ENCODE data around the gene BRI3BP. TPM values are rescaled to one million over a fixed set of nuclear protein-coding genes. Genes with fewer than 3 reads are reported as not detected.
A peak's percentile ranks its signal among the peaks of the same experiment; 100 is the strongest.
"Not testable (repeated sequence)": the region's sequence is repeated elsewhere in the genome, so short reads cannot be mapped to it uniquely, and the experiment has no call there.

The BRI3BP gene
- total RNA-seq, 1 experiment from 2014 or later = 21.9 TPM

GRCh38 chr12:125024949-125025563 lies 31.6 kb downstream of the BRI3BP start:
- H3K27ac ChIP-seq = no peak overlapping the region

GRCh38 chr12:125025606-125026235 lies 32.3 kb downstream of the BRI3BP start:
- H3K36me3 ChIP-seq = peaks cover 8% of the 10 kb centered on the region; the same call in 1 of the 2 replicates
- no peak for DNase-seq
- H3K27ac ChIP-seq = no peak overlapping the region
- no peak overlapping the region for H3K4me3 ChIP-seq
- H3K27me3 ChIP-seq = no peaks in the 10 kb centered on the region
- no peaks in the 10 kb centered on the region for H3K9me3 ChIP-seq (replicated peaks)
- H3K4me1 ChIP-seq = peaks cover 5% of the 10 kb centered on the region

More at GRCh38 chr12:125024949-125025563, 31.6 kb downstream of the BRI3BP start:
- no peak overlapping the region for H3K4me3 ChIP-seq
- no peaks in the 10 kb centered on the region for H3K27me3 ChIP-seq
- no peaks in the 10 kb centered on the region for H3K9me3 ChIP-seq (replicated peaks)
- DNase-seq = no peak
- peaks cover 2% of the 10 kb centered on the region for H3K4me1 ChIP-seq
- H3K36me3 ChIP-seq = peaks cover 11% of the 10 kb centered on the region; the same call in 1 of the 2 replicates

GRCh38 chr12:125028106-125028505 lies 34.7 kb downstream of the BRI3BP start:
- Histone ChIP-seq H3K36me3 (peaks cover 6% of the 10 kb centered on the region; the same call in 1 of the 2 replicates), H3K27ac (no peak overlapping the region), H3K9me3 (replicated peaks) (no peaks in the 10 kb centered on the region), H3K27me3 (no peaks in the 10 kb centered on the region), H3K4me3 (no peak overlapping the region), H3K4me1 (peaks cover 5% of the 10 kb centered on the region)
- DNase-seq = no peak

GRCh38 chr12:125029761-125030358 lies 36.4 kb downstream of the BRI3BP start:
- peak; percentile 54 to 67 for DNase-seq
- H3K36me3 ChIP-seq = no peaks in the 10 kb centered on the region; the same call in 1 of the 2 replicates

GRCh38 chr12:125031471-125031870 lies 38.0 kb downstream of the BRI3BP start:
- not testable (repeated sequence) for DNase-seq; H3K9me3 ChIP-seq (replicated peaks); H3K4me1 ChIP-seq; H3K27me3 ChIP-seq; H3K36me3 ChIP-seq; H3K4me3 ChIP-seq; H3K27ac ChIP-seq

More at GRCh38 chr12:125029761-125030358, 36.4 kb downstream of the BRI3BP start:
- Histone ChIP-seq H3K27ac (peak overlapping the region; percentile 24), H3K4me3 (no peak overlapping the region), H3K9me3 (replicated peaks) (0 out of 2 replicates have a peak, but pooled peaks cover 1% of the 10 kb centered on the region), H3K27me3 (no peaks in the 10 kb centered on the region), H3K4me1 (peaks cover 5% of the 10 kb centered on the region)

GRCh38 chr12:125032466-125033152 lies 39.2 kb downstream of the BRI3BP start:
- Histone ChIP-seq H3K27me3 (no peaks in the 10 kb centered on the region), H3K9me3 (replicated peaks) (0 out of 2 replicates have a peak, but pooled peaks cover 3% of the 10 kb centered on the region), H3K27ac (no peak overlapping the region), H3K4me1 (peaks cover 5% of the 10 kb centered on the region), H3K4me3 (no peak overlapping the region), H3K36me3 (no peaks in the 10 kb centered on the region)
- DNase-seq = no peak

- Histone ChIP-seq H3K4me3 (no peak overlapping the region), H3K4me1 (peaks cover 5% of the 10 kb centered on the region), H3K36me3 (no peaks in the 10 kb centered on the region), H3K27ac (no peak overlapping the region), H3K27me3 (no peaks in the 10 kb centered on the region), H3K9me3 (replicated peaks) (0 out of 2 replicates have a peak, but pooled peaks cover 3% of the 10 kb centered on the region)
- no peak for DNase-seq
These were observed 39.8 kb downstream of the BRI3BP start for GRCh38 chr12:125033288-125033687.

GRCh38 chr12:125038976-125039625 lies 45.7 kb downstream of the BRI3BP start:
- Histone ChIP-seq H3K36me3 (no peaks in the 10 kb centered on the region), H3K9me3 (replicated peaks) (0 out of 2 replicates have a peak, but pooled peaks cover 3% of the 10 kb centered on the region), H3K4me3 (no peak overlapping the region), H3K27ac (no peak overlapping the region), H3K27me3 (no peaks in the 10 kb centered on the region), H3K4me1 (no peaks in the 10 kb centered on the region)
- DNase-seq = no peak

GRCh38 chr12:125049093-125049458 lies 55.6 kb downstream of the BRI3BP start:
- no peaks in the 10 kb centered on the region for H3K27me3 ChIP-seq
- no peak overlapping the region for H3K4me3 ChIP-seq
- H3K27ac ChIP-seq = no peak overlapping the region
- DNase-seq = no peak
- no peaks in the 10 kb centered on the region for H3K9me3 ChIP-seq (replicated peaks)
- H3K4me1 ChIP-seq = no peaks in the 10 kb centered on the region
- H3K36me3 ChIP-seq = no peaks in the 10 kb centered on the region

GRCh38 chr12:125050446-125050845 lies 57.0 kb downstream of the BRI3BP start:
- Histone ChIP-seq H3K4me1 (no peaks in the 10 kb centered on the region), H3K9me3 (replicated peaks) (no peaks in the 10 kb centered on the region), H3K27me3 (no peaks in the 10 kb centered on the region), H3K27ac (no peak overlapping the region), H3K4me3 (no peak overlapping the region), H3K36me3 (no peaks in the 10 kb centered on the region)
- DNase-seq = no peak

- Histone ChIP-seq H3K27ac (no peak overlapping the region), H3K4me3 (no peak overlapping the region), H3K27me3 (no peaks in the 10 kb centered on the region), H3K4me1 (no peaks in the 10 kb centered on the region), H3K36me3 (no peaks in the 10 kb centered on the region), H3K9me3 (replicated peaks) (no peaks in the 10 kb centered on the region)
- DNase-seq = no peak
These were observed 57.4 kb downstream of the BRI3BP start for GRCh38 chr12:125050868-125051267.

- no peaks in the 10 kb centered on the region for H3K27me3 ChIP-seq
- no peaks in the 10 kb centered on the region for H3K9me3 ChIP-seq (replicated peaks)
- peak; percentile 50 to 55 for DNase-seq
- no peak overlapping the region for H3K4me3 ChIP-seq
- no peaks in the 10 kb centered on the region for H3K4me1 ChIP-seq
- no peak overlapping the region for H3K27ac ChIP-seq
- no peaks in the 10 kb centered on the region for H3K36me3 ChIP-seq
These were observed 60.4 kb downstream of the BRI3BP start for GRCh38 chr12:125053821-125054220.

GRCh38 chr12:125055591-125055990 lies 62.1 kb downstream of the BRI3BP start:
- H3K9me3 ChIP-seq (replicated peaks) = no peaks in the 10 kb centered on the region
- no peak overlapping the region for H3K4me3 ChIP-seq
- DNase-seq = no peak
- H3K27ac ChIP-seq = no peak overlapping the region
- no peaks in the 10 kb centered on the region for H3K27me3 ChIP-seq
- no peaks in the 10 kb centered on the region for H3K36me3 ChIP-seq
- H3K4me1 ChIP-seq = no peaks in the 10 kb centered on the region

- no peak overlapping the region for H3K4me3 ChIP-seq
- no peak overlapping the region for H3K27ac ChIP-seq
- H3K27me3 ChIP-seq = no peaks in the 10 kb centered on the region
- no peaks in the 10 kb centered on the region for H3K36me3 ChIP-seq
- H3K9me3 ChIP-seq (replicated peaks) = peaks cover 4% of the 10 kb centered on the region; the same call in 1 of the 2 replicates
- no peaks in the 10 kb centered on the region for H3K4me1 ChIP-seq
- peak in 1 of 2 experiments; percentile 42 for DNase-seq
These were observed 62.9 kb downstream of the BRI3BP start for GRCh38 chr12:125056306-125056705.
